Stimulated activated naive CD8-positive, alpha-beta T cell treated with anti-CD3 and anti-CD28 coated beads, Interleukin-15, Interleukin-2, amounts not matched to agents 100 ng/mL and 50 ng/mL, for 24 hours (primary cell): ENCODE measurements around the gene PLOD3.

Experiments
- H3K27ac Mint-ChIP-seq: one replicate; pipeline ENCODE4 v1.8.0; 2021; ENCODE audit warnings: mild to moderate bottlenecking, mixed read lengths
- H3K27me3 Mint-ChIP-seq: one replicate; pipeline ENCODE4 v1.8.0; 2021; ENCODE audit warnings: mixed read lengths
- H3K36me3 Mint-ChIP-seq: one replicate; pipeline ENCODE4 v1.8.0; 2021; ENCODE audit warnings: low read depth, mixed read lengths
- H3K4me1 Mint-ChIP-seq: one replicate; pipeline ENCODE4 v1.8.0; 2021; ENCODE audit warnings: low read depth, mixed read lengths
- H3K4me3 Mint-ChIP-seq: one replicate; pipeline ENCODE4 v1.8.0; 2021; ENCODE audit warnings: mild to moderate bottlenecking, mixed read lengths
- H3K9me3 Mint-ChIP-seq: one replicate; pipeline ENCODE4 v1.8.0; 2021; ENCODE audit warnings: mixed read lengths

Gene PLOD3

DNA sequence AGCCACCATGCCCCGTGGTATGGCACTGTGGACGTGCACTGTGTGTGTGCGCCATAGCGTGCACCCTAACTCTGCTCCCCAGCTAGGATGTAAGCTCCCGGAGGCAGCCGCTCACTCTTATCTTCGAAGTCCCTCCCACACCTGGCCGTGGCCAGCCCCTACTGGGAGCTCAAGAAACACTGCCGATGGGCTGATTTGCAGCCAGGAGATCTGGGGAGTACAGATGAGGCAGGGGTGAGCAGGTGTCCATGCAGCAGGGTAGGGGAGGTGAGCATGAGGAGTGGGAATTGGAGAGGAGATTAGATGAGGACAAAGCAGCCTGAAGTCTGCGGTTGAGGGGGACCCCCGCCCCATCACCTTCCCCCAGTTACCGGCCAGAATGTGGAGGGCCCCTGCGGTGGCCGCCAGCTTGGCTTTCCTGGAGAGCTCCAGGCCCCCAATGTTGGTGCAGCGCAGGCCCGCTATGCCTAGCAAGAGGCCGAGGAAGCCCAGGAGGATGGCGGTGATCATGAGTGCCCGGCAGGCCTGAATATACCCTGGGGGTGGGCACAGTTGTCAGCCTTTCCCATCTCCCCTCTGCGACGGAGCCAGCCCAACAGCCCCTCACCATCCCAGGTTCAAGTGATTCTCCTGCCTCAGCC lies 16.6 kb upstream of the PLOD3 start:
- Mint-ChIP-seq H3K4me3 (no peak overlapping the region), H3K9me3 (no peaks in the 10 kb centered on the region), H3K27ac (no peak overlapping the region), H3K27me3 (no peaks in the 10 kb centered on the region), H3K4me1 (peaks cover 3% of the 10 kb centered on the region), H3K36me3 (no peaks in the 10 kb centered on the region)

DNA sequence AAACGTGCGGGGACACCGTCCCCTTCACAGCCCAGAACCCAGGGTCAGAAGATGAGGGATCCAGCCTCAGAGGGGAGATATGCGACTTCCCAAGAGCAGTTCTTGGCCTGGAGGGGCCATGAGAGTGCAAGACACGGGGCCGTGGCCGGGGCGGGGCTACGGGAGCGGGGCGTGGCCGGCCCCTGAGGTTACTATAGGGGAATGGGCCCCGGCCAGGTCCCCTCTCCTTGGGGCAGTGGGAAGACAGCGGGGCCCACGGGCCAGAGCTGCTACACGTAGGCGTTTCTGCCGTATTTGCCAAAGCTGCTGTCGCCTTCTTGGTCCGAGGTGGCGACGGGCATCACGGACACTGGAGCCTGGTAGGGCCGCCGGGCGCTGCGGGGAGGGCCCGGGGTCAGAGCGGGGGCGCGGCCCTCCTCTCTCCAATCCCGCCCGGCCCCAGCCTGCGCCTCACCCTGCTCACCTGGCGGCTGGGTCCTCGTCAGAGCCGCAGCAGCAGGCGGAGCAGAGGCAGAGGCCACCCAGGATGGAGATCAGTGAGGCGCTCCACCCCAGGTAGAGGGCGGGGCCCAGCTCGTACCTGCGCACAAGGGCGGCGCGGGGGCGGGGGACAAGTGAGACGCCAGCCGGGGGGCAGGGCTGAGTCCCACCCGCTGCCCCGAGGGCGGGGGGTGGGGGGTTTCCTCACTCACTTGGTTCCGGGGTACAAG lies 14.9 kb upstream of the PLOD3 start:
- H3K27ac Mint-ChIP-seq: no peak overlapping the region
- no peaks in the 10 kb centered on the region for H3K27me3 Mint-ChIP-seq

DNA sequence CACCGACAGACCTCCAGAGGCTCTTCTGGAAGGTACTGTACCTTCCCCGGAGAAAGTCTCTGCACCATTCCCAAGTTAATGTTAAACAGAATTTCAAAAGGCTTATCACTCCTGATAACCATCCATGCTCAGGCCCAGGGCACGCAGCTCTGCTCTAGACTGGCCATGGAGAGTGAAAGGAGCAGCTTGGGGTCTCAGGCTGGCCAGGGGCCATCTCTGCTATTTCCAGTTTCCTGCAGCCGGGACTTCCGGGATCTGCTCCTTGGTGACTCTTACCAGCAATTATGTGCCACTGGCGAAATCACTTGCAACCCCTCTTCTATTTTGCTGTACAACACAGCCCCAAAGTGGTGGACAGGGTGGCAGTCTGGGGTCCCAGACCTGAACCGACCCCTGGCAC lies 14.3 kb upstream of the PLOD3 start:
- H3K27ac Mint-ChIP-seq: no peak overlapping the region
- H3K4me1 Mint-ChIP-seq: peaks cover 3% of the 10 kb centered on the region
- H3K27me3 Mint-ChIP-seq: no peaks in the 10 kb centered on the region
- peaks cover 8% of the 10 kb centered on the region for H3K36me3 Mint-ChIP-seq
- no peaks in the 10 kb centered on the region for H3K9me3 Mint-ChIP-seq
- no peak overlapping the region for H3K4me3 Mint-ChIP-seq

More for the DNA sequence above, 14.9 kb upstream of the PLOD3 start:
- no peaks in the 10 kb centered on the region for H3K9me3 Mint-ChIP-seq
- H3K4me1 Mint-ChIP-seq: peaks cover 3% of the 10 kb centered on the region
- peaks cover 3% of the 10 kb centered on the region for H3K36me3 Mint-ChIP-seq
- no peak overlapping the region for H3K4me3 Mint-ChIP-seq

DNA sequence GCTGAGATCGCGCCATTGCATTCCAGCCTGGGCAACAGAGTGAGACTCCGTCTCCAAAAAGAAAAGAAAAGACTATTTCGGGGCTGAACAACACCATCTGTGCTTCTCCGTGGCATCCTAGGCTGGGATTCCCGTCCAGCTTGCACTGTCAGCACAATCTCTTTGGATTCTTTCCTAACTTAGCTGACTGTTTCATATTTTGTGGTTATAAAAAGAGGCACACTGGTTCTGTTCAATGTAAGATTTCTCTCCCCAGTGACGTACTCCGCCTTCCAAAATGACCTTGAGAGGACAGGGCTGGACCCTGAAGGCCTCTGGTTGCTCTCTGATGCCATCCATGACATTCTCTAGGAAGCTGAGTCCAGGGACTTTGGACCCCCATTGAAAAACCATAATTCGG lies 9.3 kb upstream of the PLOD3 start:
- Mint-ChIP-seq H3K36me3 (peaks cover 23% of the 10 kb centered on the region), H3K4me3 (no peak overlapping the region), H3K27ac (no peak overlapping the region), H3K9me3 (no peaks in the 10 kb centered on the region), H3K4me1 (peaks cover 3% of the 10 kb centered on the region), H3K27me3 (no peaks in the 10 kb centered on the region)

DNA sequence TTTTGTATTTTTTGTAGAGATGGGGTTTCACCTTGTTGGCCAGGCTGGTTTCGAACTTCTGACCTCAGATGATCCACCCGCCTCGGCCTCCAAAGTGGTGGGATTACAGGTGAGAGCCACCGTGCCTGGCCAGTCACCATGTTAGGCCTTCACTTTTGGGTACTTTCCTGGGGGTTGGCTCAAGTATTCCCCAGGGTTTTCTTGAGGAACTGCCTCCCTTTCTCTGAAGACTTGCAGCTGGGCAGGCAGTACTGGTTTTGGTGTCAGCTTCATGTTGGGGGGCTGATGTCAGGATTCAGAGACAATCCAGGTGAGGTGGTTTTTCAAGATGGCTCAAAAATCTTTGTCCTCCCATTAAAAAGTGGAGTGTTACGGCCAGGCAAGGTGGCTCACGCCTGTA lies 8.3 kb upstream of the PLOD3 start:
- H3K4me3 Mint-ChIP-seq: no peak overlapping the region
- H3K36me3 Mint-ChIP-seq: peaks cover 28% of the 10 kb centered on the region
- H3K9me3 Mint-ChIP-seq: no peaks in the 10 kb centered on the region
- H3K27ac Mint-ChIP-seq: no peak overlapping the region
- peaks cover 2% of the 10 kb centered on the region for H3K4me1 Mint-ChIP-seq
- no peaks in the 10 kb centered on the region for H3K27me3 Mint-ChIP-seq

DNA sequence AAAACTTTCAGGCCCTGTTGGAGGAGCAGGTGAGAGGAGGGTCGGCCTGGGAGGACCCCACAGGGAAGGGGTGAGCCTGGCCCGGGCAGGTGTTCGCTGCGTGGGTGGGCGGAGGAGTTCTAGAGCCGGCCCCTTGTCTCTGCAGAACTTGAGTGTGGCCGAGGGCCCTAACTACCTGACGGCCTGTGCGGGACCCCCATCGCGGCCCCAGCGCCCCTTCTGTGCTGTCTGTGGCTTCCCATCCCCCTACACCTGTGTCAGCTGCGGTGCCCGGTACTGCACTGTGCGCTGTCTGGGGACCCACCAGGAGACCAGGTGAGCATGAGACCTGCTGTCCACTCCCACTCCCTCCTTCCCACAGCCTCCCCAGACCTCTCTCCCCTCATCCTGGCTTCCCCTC lies 6.1 kb upstream of the PLOD3 start:
- Mint-ChIP-seq H3K27me3 (no peaks in the 10 kb centered on the region), H3K4me3 (no peak overlapping the region), H3K36me3 (peaks cover 28% of the 10 kb centered on the region), H3K9me3 (no peaks in the 10 kb centered on the region), H3K4me1 (peaks cover 19% of the 10 kb centered on the region), H3K27ac (no peak overlapping the region)

DNA sequence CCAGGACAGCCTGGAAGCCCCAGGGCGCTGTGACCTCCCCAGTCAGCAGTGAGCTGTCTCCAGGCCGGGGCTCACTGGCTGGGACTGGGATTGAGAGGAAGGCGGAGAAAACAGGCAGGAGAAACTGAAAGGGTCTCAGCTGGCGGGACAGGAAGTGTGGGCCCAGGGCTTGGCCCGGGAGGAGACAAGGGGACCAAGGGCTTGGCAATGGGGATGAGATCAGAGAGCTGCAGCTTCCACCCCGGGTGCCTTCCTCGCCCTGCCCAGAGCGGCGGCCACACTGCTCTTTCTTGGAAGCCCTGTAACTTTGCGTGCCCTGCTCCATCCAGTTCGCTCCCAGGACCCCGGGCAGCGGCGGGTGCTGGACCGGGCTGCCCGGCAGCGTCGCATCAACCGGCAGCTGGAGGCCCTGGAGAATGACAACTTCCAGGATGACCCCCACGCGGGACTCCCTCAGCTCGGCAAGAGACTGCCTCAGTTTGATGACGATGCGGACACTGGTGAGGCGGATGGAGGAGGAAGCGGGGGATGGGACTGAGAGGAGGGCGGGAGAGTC lies 5.0 kb upstream of the PLOD3 start:
- H3K27ac Mint-ChIP-seq: no peak overlapping the region
- H3K9me3 Mint-ChIP-seq: no peaks in the 10 kb centered on the region
- no peaks in the 10 kb centered on the region for H3K27me3 Mint-ChIP-seq
- peaks cover 26% of the 10 kb centered on the region for H3K36me3 Mint-ChIP-seq
- no peak overlapping the region for H3K4me3 Mint-ChIP-seq
- H3K4me1 Mint-ChIP-seq: peaks cover 28% of the 10 kb centered on the region

DNA sequence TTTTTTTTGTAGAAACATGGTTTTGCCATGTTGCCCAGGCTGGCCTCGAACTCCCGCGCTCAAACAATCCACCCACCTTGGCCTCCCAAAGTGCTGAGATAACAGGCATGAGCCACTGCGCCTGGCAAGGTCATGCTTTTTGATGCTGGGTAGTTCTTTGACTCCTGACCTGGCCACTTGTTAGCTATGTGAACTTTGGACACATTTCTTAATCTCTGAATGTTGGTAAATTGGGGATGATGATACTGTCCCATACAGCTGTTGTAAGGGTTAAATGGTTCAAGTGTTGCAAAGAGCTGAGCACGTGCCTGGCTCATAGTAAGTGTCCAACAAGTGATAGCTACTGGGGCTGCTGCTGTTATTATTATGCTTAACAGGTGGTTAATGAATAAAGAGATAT lies 2.9 kb upstream of the PLOD3 start:
- Mint-ChIP-seq H3K27me3 (no peaks in the 10 kb centered on the region), H3K36me3 (peaks cover 24% of the 10 kb centered on the region), H3K4me3 (no peak overlapping the region), H3K9me3 (no peaks in the 10 kb centered on the region), H3K4me1 (peaks cover 38% of the 10 kb centered on the region), H3K27ac (no peak overlapping the region)

DNA sequence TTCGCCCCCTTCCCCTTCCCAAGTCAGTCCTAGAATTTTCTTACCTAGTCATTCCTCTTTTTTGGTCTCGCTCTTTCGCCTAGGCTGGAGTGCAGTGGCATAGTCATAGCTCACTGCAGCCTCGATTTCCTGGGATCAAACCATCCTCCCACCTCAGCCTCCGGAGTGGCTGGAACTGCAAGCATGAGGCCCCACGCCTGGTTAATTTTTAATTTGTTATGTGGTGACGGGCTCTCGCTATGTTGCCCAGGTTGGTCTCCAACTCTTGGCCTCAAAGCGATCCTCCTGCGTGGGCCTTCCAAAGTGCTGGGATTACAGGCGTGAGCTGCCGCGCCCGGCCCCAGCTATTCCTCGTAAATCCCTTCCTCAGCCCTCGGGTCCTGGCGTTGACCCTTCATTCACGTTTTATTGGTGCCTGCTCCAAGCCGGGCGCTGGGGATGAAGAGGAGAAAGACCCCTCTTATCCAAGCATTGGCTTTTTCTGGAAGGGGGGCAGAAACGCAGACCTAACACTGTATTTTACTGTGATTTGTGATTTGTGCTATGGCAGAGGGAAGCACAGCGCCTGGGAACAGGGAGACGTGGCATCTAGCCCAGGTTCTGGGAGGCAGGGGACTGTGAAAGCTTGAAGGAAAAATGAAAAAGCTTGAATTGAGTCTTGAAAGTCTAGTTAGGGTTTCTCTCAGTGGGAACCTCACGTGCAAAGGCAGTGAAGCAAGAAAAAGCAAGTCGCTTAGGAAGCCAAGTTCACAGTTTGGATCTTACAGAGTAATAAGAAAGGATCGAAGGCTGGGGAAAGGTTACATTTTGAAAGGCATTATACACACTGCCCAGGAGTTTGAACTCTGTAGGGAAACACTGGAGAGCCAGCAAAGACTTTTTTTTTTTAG lies 1.1 kb upstream of the PLOD3 start:
- H3K36me3 Mint-ChIP-seq: peaks cover 14% of the 10 kb centered on the region
- H3K4me1 Mint-ChIP-seq: peaks cover 38% of the 10 kb centered on the region
- H3K9me3 Mint-ChIP-seq: no peaks in the 10 kb centered on the region
- H3K27me3 Mint-ChIP-seq: no peaks in the 10 kb centered on the region
- H3K27ac Mint-ChIP-seq: peak overlapping the region; percentile 88
- peak overlapping the region; percentile 96 for H3K4me3 Mint-ChIP-seq

DNA sequence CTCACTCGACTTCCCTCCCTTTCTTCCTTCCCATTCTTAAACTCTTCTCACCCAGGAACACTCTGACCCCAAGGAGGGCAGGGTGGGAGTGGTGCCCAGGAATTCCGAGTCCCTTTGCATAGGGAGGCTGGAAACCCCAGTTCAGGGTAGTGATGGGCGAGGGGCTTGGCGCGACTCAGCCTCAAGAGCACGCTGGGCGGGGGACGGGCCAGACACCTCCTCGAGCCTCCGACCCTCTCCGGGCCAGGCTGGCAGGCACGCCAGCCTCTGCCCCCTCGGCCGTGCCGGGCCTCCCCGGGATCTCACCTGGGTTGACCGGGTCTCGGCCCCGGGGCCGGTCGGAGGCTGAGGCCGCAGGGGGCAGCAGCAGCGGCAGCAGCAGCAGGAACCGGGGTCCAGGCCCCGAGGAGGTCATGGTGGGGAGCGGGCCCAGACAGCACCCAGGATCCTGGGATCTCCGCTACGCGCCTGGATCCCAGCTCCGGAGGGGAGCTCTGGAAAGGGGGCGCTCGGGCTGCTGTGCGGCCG lies 457 bp downstream of the PLOD3 start:
- Mint-ChIP-seq H3K9me3 (no peaks in the 10 kb centered on the region), H3K4me1 (peaks cover 38% of the 10 kb centered on the region), H3K36me3 (peaks cover 14% of the 10 kb centered on the region), H3K4me3 (peak overlapping the region; percentile 96), H3K27ac (peak overlapping the region; percentile 72), H3K27me3 (no peaks in the 10 kb centered on the region)

DNA sequence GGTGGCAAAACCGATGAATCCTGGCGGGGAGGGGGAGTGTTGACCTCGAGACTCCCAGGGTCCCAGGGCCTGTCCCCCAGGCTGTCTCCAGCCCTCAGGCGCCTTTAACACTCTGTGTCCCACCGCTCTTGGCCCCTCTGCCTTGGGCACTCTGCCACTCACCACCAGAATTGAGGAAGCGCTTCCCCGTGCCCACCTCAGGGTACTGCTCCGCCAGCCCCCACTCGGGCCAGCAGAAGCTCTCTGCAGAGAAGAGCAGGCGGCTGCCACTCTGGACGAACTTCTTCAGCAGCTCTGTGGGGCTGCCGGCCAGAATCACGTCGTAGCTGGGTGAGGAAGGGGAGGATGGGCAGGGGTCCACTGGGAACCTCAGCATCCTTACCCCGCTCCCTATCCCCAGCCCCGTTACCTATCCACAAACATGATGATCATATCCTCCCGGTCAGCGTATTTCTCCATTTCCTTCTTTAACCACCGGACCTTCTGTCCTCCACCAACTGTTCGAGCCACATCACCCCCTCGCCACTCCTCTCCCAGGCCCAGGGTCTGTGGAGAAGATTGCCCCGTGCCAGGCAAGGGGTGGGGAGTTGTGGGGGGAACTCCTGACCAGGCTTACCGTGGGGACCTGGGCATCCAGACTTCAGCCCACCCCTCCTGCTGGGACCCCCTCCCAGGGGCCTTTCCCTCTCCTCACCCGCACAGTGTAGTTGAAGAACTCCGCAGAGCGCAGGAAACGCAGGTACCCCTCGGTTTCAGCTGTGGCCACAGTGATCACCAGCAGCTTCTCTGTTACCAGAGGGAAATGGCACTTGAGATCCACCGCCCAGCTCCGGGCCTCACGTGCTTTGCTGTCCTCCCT lies 1.2 kb downstream of the PLOD3 start:
- Mint-ChIP-seq H3K27me3 (no peaks in the 10 kb centered on the region), H3K4me3 (peak overlapping the region; percentile 96), H3K4me1 (peaks cover 38% of the 10 kb centered on the region), H3K9me3 (no peaks in the 10 kb centered on the region), H3K27ac (peak overlapping the region; percentile 72), H3K36me3 (peaks cover 9% of the 10 kb centered on the region)

DNA sequence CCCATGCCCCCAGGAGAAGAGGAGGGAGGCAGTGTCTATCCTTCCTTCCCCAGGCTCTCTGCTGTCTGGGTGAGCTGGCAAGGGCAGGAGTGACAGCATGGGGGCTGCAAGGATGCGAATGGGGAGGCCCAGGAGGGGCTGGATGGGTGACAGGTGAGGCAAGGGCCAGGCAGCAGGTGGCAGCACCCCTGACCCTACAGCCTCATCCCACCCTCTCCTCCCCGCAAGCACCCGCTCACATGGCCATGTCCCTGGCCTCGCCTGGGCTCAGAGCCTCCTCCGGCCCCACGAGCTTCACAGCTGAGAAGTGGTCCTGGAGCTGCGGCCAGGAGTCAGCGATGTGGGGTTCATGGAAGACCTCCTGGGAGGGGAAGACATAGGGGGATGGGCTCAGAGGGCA lies 5.4 kb downstream of the PLOD3 start:
- Mint-ChIP-seq H3K9me3 (no peaks in the 10 kb centered on the region), H3K36me3 (peaks cover 13% of the 10 kb centered on the region)

DNA sequence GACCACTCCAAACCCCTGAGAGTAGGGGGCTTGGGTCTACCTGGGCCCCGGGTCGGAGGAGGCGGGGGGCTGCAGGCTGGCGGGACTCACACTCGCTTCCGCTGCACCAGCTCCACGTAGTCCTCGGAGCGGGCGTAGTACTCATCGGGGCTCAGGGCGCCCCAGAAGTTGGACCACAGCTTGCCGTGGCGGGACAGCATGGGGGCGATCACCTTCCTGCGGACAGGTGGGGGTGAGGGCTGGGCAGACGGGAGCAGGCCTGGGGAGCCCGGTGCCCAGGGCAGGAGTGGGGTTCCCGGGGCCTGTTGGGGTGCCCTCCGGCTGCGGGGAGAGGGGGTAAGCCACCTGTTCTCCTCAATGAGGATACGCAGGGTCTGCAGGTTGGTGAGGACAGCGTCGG lies 5.9 kb downstream of the PLOD3 start:
- Mint-ChIP-seq H3K27me3 (no peaks in the 10 kb centered on the region), H3K36me3 (peaks cover 13% of the 10 kb centered on the region), H3K4me1 (peaks cover 7% of the 10 kb centered on the region), H3K27ac (no peak overlapping the region), H3K4me3 (no peak overlapping the region), H3K9me3 (no peaks in the 10 kb centered on the region)

More for the DNA sequence above, 5.4 kb downstream of the PLOD3 start:
- Mint-ChIP-seq H3K27ac (no peak overlapping the region), H3K4me1 (peaks cover 10% of the 10 kb centered on the region), H3K27me3 (no peaks in the 10 kb centered on the region), H3K4me3 (no peak overlapping the region)

DNA sequence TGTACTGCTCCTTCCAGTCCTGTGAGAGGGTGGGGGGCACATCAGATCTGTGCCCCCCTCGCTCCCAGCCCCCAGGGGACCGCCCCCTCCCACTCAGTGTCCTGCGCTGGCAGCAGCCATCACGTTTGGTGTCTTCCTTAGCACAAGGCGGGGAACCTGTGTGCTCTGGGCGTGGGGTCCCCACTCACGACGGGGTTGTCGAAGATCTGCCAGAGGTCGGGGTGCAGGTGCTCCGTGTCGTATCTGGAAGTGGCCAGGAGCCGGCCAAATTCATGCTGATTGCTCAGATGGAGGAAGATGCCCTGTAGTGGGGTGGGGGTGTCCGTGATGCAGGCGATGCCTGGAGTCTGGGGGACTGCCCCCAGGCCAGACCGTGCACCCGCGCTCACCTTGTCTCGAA lies 7.2 kb downstream of the PLOD3 start:
- Mint-ChIP-seq H3K27me3 (no peaks in the 10 kb centered on the region), H3K4me1 (peaks cover 5% of the 10 kb centered on the region), H3K4me3 (no peak overlapping the region), H3K27ac (no peak overlapping the region), H3K36me3 (peaks cover 9% of the 10 kb centered on the region), H3K9me3 (no peaks in the 10 kb centered on the region)
